A673 (cell line): ENCODE results near the gene PEPD.

Experiments used
- EZH2 ChIP-seq: fragments of 200-600 bp; sonication (generic); IDR thresholded peaks from 2 replicates; pipeline ENCODE4 v1.6.1; 2017; ENCODE audit warnings: borderline replicate concordance, low read depth, mild to moderate bottlenecking, mixed read lengths, antibody characterized with exemption, low read length; ENCODE audit not compliant: poor library complexity, severe bottlenecking
- TF ChIP-seq, protein P1 (sequence below): fragments of 300-800, 200-600 bp; sonication (generic); conservative IDR thresholded peaks from 2 replicates; pipeline ENCODE4 v1.5.1; 2017; ENCODE audit warnings: low read depth, mild to moderate bottlenecking, antibody characterized with exemption, low read length, moderate library complexity, mixed read lengths

DNA sequence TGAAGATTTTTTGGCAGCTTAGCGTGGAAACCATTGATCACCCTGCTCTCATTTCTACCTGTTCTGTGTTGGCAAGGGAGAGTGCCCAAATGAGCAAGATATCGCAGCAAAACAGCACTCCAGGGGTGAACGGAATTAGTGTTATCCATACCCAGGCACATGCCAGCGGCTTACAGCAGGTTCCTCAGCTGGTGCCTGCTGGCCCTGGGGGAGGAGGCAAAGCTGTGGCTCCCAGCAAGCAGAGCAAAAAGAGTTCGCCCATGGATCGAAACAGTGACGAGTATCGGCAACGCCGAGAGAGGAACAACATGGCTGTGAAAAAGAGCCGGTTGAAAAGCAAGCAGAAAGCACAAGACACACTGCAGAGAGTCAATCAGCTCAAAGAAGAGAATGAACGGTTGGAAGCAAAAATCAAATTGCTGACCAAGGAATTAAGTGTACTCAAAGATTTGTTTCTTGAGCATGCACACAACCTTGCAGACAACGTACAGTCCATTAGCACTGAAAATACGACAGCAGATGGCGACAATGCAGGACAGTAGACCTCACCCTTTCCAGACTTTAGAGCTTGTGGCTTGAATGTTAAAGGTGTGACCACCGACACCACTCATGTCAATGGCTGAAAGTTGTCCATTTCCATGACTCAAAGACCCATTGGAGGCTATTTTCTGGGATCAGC lies 142.3 kb downstream of the PEPD start:
- TF ChIP-seq, protein P1, sequence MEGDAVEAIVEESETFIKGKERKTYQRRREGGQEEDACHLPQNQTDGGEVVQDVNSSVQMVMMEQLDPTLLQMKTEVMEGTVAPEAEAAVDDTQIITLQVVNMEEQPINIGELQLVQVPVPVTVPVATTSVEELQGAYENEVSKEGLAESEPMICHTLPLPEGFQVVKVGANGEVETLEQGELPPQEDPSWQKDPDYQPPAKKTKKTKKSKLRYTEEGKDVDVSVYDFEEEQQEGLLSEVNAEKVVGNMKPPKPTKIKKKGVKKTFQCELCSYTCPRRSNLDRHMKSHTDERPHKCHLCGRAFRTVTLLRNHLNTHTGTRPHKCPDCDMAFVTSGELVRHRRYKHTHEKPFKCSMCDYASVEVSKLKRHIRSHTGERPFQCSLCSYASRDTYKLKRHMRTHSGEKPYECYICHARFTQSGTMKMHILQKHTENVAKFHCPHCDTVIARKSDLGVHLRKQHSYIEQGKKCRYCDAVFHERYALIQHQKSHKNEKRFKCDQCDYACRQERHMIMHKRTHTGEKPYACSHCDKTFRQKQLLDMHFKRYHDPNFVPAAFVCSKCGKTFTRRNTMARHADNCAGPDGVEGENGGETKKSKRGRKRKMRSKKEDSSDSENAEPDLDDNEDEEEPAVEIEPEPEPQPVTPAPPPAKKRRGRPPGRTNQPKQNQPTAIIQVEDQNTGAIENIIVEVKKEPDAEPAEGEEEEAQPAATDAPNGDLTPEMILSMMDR: no peak
- TF ChIP-seq EZH2: no peak
